WTC11 (cell line): ENCODE results near the gene ATP6V0E1. TPM values are rescaled to one million over a fixed set of nuclear protein-coding genes. Genes with fewer than 3 reads are reported as not detected.

Experiments used
- ATAC-seq: fragments of 200-7000 bp; cut with Tn5 transposase; 2 replicates; pipeline ENCODE4 v1.10.0; 2021; ENCODE audit warnings: mild to moderate bottlenecking, moderate library complexity
- CTCF ChIA-PET: fragments of 300-600 bp; sonication (Branson Sonifier 250); formaldehyde crosslinking; loops from one replicate; lab custom pipeline; 2021; ENCODE audit warnings: antibody characterized with exemption; lab: Charles Lee
- POLR2A ChIA-PET: fragments of 350-600 bp; sonication (Branson Sonifier 250); formaldehyde crosslinking; loops from one replicate; lab custom pipeline; 2021; ENCODE audit warnings: antibody characterized with exemption; lab: Charles Lee
- DNase-seq: peaks from one replicate; pipeline ENCODE4 v3.0.0; 2021; ENCODE audit warnings: low spot score
- H3K27ac Mint-ChIP-seq: 2 replicates; pipeline ENCODE4 v1.8.0; 2021; ENCODE audit warnings: mixed read lengths
- H3K27me3 Mint-ChIP-seq: 2 replicates; pipeline ENCODE4 v1.8.0; 2021; ENCODE audit warnings: low read depth, mild to moderate bottlenecking, moderate library complexity, mixed read lengths
- H3K36me3 Mint-ChIP-seq: 2 replicates; pipeline ENCODE4 v1.8.0; 2021; ENCODE audit warnings: mixed read lengths
- H3K4me1 Mint-ChIP-seq: 2 replicates; pipeline ENCODE4 v1.8.0; 2022; ENCODE audit warnings: mixed read lengths
- H3K4me3 Mint-ChIP-seq: 2 replicates; pipeline ENCODE4 v1.8.0; 2021; ENCODE audit warnings: mild to moderate bottlenecking, moderate library complexity, mixed read lengths
- H3K9me3 Mint-ChIP-seq: 2 replicates; pipeline ENCODE4 v1.8.0; 2021; ENCODE audit warnings: mixed read lengths
- ATF1 ChIP-seq: sonication (generic); formaldehyde crosslinking; IDR thresholded peaks from 2 replicates; pipeline ENCODE4 v1.8.1; 2023; ENCODE audit warnings: mild to moderate bottlenecking, moderate library complexity, missing genetic modification reagents
- ATF3 ChIP-seq: sonication (generic); formaldehyde crosslinking; conservative IDR thresholded peaks from 2 replicates; pipeline ENCODE4 v1.8.1; 2022; ENCODE audit warnings: mild to moderate bottlenecking, missing genetic modification reagents
- CBFB ChIP-seq: sonication (generic); formaldehyde crosslinking; IDR thresholded peaks from 2 replicates; pipeline ENCODE4 v1.8.1; 2022; ENCODE audit warnings: mild to moderate bottlenecking, low read depth, missing genetic modification reagents
- E2F1 ChIP-seq: sonication (generic); formaldehyde crosslinking; IDR thresholded peaks from 2 replicates; pipeline ENCODE4 v1.8.0; 2022; ENCODE audit warnings: mild to moderate bottlenecking, missing genetic modification reagents
- ELF4 ChIP-seq: sonication (generic); formaldehyde crosslinking; IDR thresholded peaks from 2 replicates; pipeline ENCODE4 v1.8.1; 2022; ENCODE audit warnings: low read depth, mild to moderate bottlenecking, moderate library complexity, missing genetic modification reagents
- EMX1 ChIP-seq: fragments of 250-450 bp; sonication (Bioruptor Pico); IDR thresholded peaks from 2 replicates; pipeline ENCODE4 v1.8.0; 2021; ENCODE audit warnings: mild to moderate bottlenecking
- FOXJ3 ChIP-seq: sonication (generic); formaldehyde crosslinking; IDR thresholded peaks from 2 replicates; pipeline ENCODE4 v1.9.0; 2021; ENCODE audit warnings: missing genetic modification reagents, mild to moderate bottlenecking, borderline replicate concordance
- JAZF1 ChIP-seq: fragments of 250-450 bp; sonication (Bioruptor Pico); IDR thresholded peaks from 2 replicates; pipeline ENCODE4 v1.9.0; 2021; ENCODE audit warnings: moderate library complexity, mild to moderate bottlenecking, inconsistent platforms
- MAX ChIP-seq: sonication (generic); formaldehyde crosslinking; IDR thresholded peaks from 2 replicates; pipeline ENCODE4 v1.8.0; 2022; ENCODE audit warnings: mild to moderate bottlenecking, missing genetic modification reagents
- MXD4 ChIP-seq: fragments of 250-450 bp; sonication (Bioruptor Pico); IDR thresholded peaks from 2 replicates; pipeline ENCODE4 v1.8.0; 2021; ENCODE audit warnings: mild to moderate bottlenecking, moderate library complexity, borderline replicate concordance
- MYBL2 ChIP-seq: sonication (generic); formaldehyde crosslinking; IDR thresholded peaks from 2 replicates; pipeline ENCODE4 v1.8.1; 2023; ENCODE audit warnings: mild to moderate bottlenecking, moderate library complexity, missing genetic modification reagents
- NR1H2 ChIP-seq: sonication (generic); formaldehyde crosslinking; IDR thresholded peaks from 2 replicates; pipeline ENCODE4 v1.9.0; 2021; ENCODE audit warnings: mild to moderate bottlenecking, moderate library complexity, missing genetic modification reagents
- PREB ChIP-seq: sonication (generic); formaldehyde crosslinking; IDR thresholded peaks from 2 replicates; pipeline ENCODE4 v1.8.1; 2022; ENCODE audit warnings: mild to moderate bottlenecking, missing genetic modification reagents, moderate library complexity, borderline replicate concordance
- RELA ChIP-seq: sonication (generic); formaldehyde crosslinking; IDR thresholded peaks from 2 replicates; pipeline ENCODE4 v1.8.1; 2022; ENCODE audit warnings: missing genetic modification reagents, mild to moderate bottlenecking, borderline replicate concordance
- RORB ChIP-seq: fragments of 250-450 bp; sonication (Bioruptor Pico); IDR thresholded peaks from 2 replicates; pipeline ENCODE4 v1.9.0; 2021; ENCODE audit warnings: mild to moderate bottlenecking
- SMAD4 ChIP-seq: sonication (generic); formaldehyde crosslinking; IDR thresholded peaks from 2 replicates; pipeline ENCODE4 v1.8.0; 2022; ENCODE audit warnings: mild to moderate bottlenecking, missing genetic modification reagents
- SOX15 ChIP-seq: fragments of 250-450 bp; sonication (Bioruptor Pico); IDR thresholded peaks from 2 replicates; pipeline ENCODE4 v1.9.0; 2021; ENCODE audit warnings: mild to moderate bottlenecking
- TCF7 ChIP-seq: sonication (generic); formaldehyde crosslinking; IDR thresholded peaks from 2 replicates; pipeline ENCODE4 v1.8.0; 2022; ENCODE audit warnings: mild to moderate bottlenecking, low read depth, missing genetic modification reagents, moderate library complexity
- TEAD4 ChIP-seq: sonication (generic); formaldehyde crosslinking; IDR thresholded peaks from 2 replicates; pipeline ENCODE4 v1.8.0; 2022; ENCODE audit warnings: mild to moderate bottlenecking, missing genetic modification reagents
- USF2 ChIP-seq: sonication (generic); formaldehyde crosslinking; IDR thresholded peaks from 2 replicates; pipeline ENCODE4 v1.8.1; 2023; ENCODE audit warnings: mild to moderate bottlenecking, missing genetic modification reagents, moderate library complexity
- ZMAT4 ChIP-seq: fragments of 250-450 bp; sonication (Bioruptor Pico); IDR thresholded peaks from 2 replicates; pipeline ENCODE4 v1.9.0; 2021; ENCODE audit warnings: mild to moderate bottlenecking
- ZNF219 ChIP-seq: sonication (generic); formaldehyde crosslinking; IDR thresholded peaks from 2 replicates; pipeline ENCODE4 v1.8.0; 2023; ENCODE audit warnings: missing genetic modification reagents, mild to moderate bottlenecking, borderline replicate concordance
- ZNF317 ChIP-seq: sonication (generic); formaldehyde crosslinking; IDR thresholded peaks from 2 replicates; pipeline ENCODE4 v1.8.1; 2023; ENCODE audit warnings: low read depth, mild to moderate bottlenecking, moderate library complexity, missing genetic modification reagents, borderline replicate concordance
- ZNF416 ChIP-seq: fragments of 250-450 bp; sonication (Bioruptor Pico); IDR thresholded peaks from 2 replicates; pipeline ENCODE4 v1.9.0; 2021; ENCODE audit warnings: mild to moderate bottlenecking, inconsistent platforms
- ZNF423 ChIP-seq: fragments of 250-450 bp; sonication (Bioruptor Pico); IDR thresholded peaks from 2 replicates; pipeline ENCODE4 v2.1.2; 2022; ENCODE audit warnings: mild to moderate bottlenecking, moderate library complexity
- total RNA-seq: library from RNA; stranded (reverse); gene quantifications from 3 replicates; pipeline ENCODE4 v1.2.3, GENCODE V29; 2021
- TF ChIP-seq, protein P1 (sequence below): sonication (generic); formaldehyde crosslinking; IDR thresholded peaks from 2 replicates; pipeline ENCODE4 v1.8.1; 2022; ENCODE audit warnings: mild to moderate bottlenecking, moderate library complexity, missing genetic modification reagents
- TF ChIP-seq, protein P2 (sequence below): sonication (generic); formaldehyde crosslinking; conservative IDR thresholded peaks from 2 replicates; pipeline ENCODE4 v1.8.1; 2023; ENCODE audit warnings: mild to moderate bottlenecking, low read depth, missing genetic modification reagents, moderate library complexity

ATP6V0E1 gene
- total RNA-seq, 1 experiment from 2014 or later, result 80.9 TPM

GRCh38 chr5:172979778-172980177 lies 3.8 kb upstream of the ATP6V0E1 start:
- POLR2A ChIA-PET, result no interaction called here
- no peak overlapping the region for H3K27ac Mint-ChIP-seq
- H3K4me1 Mint-ChIP-seq, result peaks cover 3% of the 10 kb centered on the region; the same call in 1 of the 2 replicates
- peaks cover 22% of the 10 kb centered on the region for H3K27me3 Mint-ChIP-seq
- DNase-seq (no peak), ATAC-seq (no peak)
- no peak overlapping the region for H3K4me3 Mint-ChIP-seq
- TF ChIP-seq FOXJ3 (CRISPR knock-in tag), result no peak
- no peak for TF ChIP-seq ATF3
- no peak for TF ChIP-seq ZNF219 (CRISPR knock-in tag)
- TF ChIP-seq ATF1 (CRISPR knock-in tag), result no peak
- no peak for TF ChIP-seq ZNF416 (CRISPR knock-in tag)
- TF ChIP-seq NR1H2 (CRISPR knock-in tag), result no peak
- no peak for TF ChIP-seq RORB (CRISPR knock-in tag)
- TF ChIP-seq ZNF317 (CRISPR knock-in tag), result no peak
- no peak for TF ChIP-seq TCF7 (CRISPR knock-in tag)
- no peak for TF ChIP-seq RELA (CRISPR knock-in tag)
- no peak for TF ChIP-seq SMAD4 (CRISPR knock-in tag)
- no peak for TF ChIP-seq ZNF423 (CRISPR knock-in tag)
- TF ChIP-seq, protein P1, sequence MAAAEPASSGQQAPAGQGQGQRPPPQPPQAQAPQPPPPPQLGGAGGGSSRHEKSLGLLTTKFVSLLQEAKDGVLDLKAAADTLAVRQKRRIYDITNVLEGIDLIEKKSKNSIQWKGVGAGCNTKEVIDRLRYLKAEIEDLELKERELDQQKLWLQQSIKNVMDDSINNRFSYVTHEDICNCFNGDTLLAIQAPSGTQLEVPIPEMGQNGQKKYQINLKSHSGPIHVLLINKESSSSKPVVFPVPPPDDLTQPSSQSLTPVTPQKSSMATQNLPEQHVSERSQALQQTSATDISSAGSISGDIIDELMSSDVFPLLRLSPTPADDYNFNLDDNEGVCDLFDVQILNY, result no peak
- TF ChIP-seq SOX15 (CRISPR knock-in tag), result no peak
- TF ChIP-seq, protein P2, sequence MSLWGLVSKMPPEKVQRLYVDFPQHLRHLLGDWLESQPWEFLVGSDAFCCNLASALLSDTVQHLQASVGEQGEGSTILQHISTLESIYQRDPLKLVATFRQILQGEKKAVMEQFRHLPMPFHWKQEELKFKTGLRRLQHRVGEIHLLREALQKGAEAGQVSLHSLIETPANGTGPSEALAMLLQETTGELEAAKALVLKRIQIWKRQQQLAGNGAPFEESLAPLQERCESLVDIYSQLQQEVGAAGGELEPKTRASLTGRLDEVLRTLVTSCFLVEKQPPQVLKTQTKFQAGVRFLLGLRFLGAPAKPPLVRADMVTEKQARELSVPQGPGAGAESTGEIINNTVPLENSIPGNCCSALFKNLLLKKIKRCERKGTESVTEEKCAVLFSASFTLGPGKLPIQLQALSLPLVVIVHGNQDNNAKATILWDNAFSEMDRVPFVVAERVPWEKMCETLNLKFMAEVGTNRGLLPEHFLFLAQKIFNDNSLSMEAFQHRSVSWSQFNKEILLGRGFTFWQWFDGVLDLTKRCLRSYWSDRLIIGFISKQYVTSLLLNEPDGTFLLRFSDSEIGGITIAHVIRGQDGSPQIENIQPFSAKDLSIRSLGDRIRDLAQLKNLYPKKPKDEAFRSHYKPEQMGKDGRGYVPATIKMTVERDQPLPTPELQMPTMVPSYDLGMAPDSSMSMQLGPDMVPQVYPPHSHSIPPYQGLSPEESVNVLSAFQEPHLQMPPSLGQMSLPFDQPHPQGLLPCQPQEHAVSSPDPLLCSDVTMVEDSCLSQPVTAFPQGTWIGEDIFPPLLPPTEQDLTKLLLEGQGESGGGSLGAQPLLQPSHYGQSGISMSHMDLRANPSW (CRISPR knock-in tag), result no peak
- no peak for TF ChIP-seq PREB
- CTCF ChIA-PET, result interaction anchor here (0.6 to 2.1 kb wide), 3 partner anchors 27 to 1463 kb away, joined by 3 to 5 read pairs (median 3); no protein-coding TSS in a partner anchor
- H3K9me3 Mint-ChIP-seq, result no peaks in the 10 kb centered on the region
- no peaks in the 10 kb centered on the region for H3K36me3 Mint-ChIP-seq

- no peaks in the 10 kb centered on the region for H3K36me3 Mint-ChIP-seq
- H3K27ac Mint-ChIP-seq, result no peak overlapping the region
- H3K4me1 Mint-ChIP-seq, result peaks cover 9% of the 10 kb centered on the region
- ATAC-seq (no peak), DNase-seq (no peak)
- H3K4me3 Mint-ChIP-seq, result no peak overlapping the region
- H3K9me3 Mint-ChIP-seq, result no peaks in the 10 kb centered on the region
- peaks cover 6% of the 10 kb centered on the region for H3K27me3 Mint-ChIP-seq
- ChIA-PET POLR2A (no interaction called here), CTCF (interaction anchor here (1.0 kb wide), 1 partner anchor 23 kb away, joined by 5 read pairs; the partner anchor contains the start of gene RPL26L1)
- TF ChIP-seq ZMAT4 (CRISPR knock-in tag) (no peak), FOXJ3 (CRISPR knock-in tag) (no peak), MAX (CRISPR knock-in tag) (no peak), CBFB (CRISPR knock-in tag) (no peak), PREB (no peak), MXD4 (no peak), JAZF1 (CRISPR knock-in tag) (no peak), E2F1 (CRISPR knock-in tag) (no peak), TEAD4 (CRISPR knock-in tag) (no peak), EMX1 (CRISPR knock-in tag) (no peak), USF2 (CRISPR knock-in tag) (no peak), ELF4 (no peak), MYBL2 (CRISPR knock-in tag) (no peak)
These were observed 1.6 kb upstream of the ATP6V0E1 start for GRCh38 chr5:172981931-172982330.
